ENCODE data around the gene DCBLD2. TPM values are rescaled to one million over a fixed set of nuclear protein-coding genes. Genes with fewer than 3 reads are reported as not detected.

The DCBLD2 gene
- total RNA-seq, 1 experiment from 2014 or later = 112 TPM

DNA sequence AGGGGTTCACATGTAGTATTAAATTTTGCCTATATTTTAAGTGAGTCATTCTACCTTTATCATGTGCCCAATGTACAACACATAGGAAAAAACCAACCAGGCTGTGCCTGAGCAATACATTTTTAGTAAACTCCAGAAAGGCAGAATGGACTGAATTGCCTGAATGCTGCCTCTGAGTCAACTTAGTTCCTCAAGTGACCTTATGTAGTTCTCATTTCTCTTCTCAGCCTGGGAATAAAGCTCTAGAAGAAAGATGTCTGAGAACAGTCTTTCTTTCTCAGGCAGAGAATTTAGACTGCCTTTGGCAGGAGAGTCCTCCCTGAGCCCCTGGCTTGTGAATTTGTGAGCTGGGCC lies 125.4 kb downstream of the DCBLD2 start:
- Histone ChIP-seq H3K4me3 (no peak overlapping the region), H3K27me3 (ENCODE audit: insufficient read depth, low read depth) (no peaks in the 10 kb centered on the region), H2AFZ (no peak overlapping the region), H3F3A (ENCODE audit: insufficient read depth, low read depth) (no peaks in the 10 kb centered on the region), H3K4me2 (no peak overlapping the region), H3K9me2 (ENCODE audit: insufficient read depth) (no peaks in the 10 kb centered on the region), H3K9me3 (ENCODE audit: insufficient read depth, low read depth) (no peaks in the 10 kb centered on the region), H3K27ac (no peak overlapping the region), H3K4me1 (replicated peaks; ENCODE audit: insufficient read depth) (no peaks in the 10 kb centered on the region), H4K20me1 (ENCODE audit: insufficient read depth) (no peaks in the 10 kb centered on the region), H3K36me3 (ENCODE audit: low read depth) (no peaks in the 10 kb centered on the region), H3K79me2 (ENCODE audit: low read depth) (no peaks in the 10 kb centered on the region)
- BruUV-seq (replicated peaks) = no TSS peak
- POLR2A ChIA-PET (ENCODE audit: unreplicated experiment) = no interaction called here
- no peak for TF ChIP-seq EZH2 (IDR thresholded peaks at IDR 0.05; ENCODE audit: low read depth)
- TF ChIP-seq, protein P1, sequence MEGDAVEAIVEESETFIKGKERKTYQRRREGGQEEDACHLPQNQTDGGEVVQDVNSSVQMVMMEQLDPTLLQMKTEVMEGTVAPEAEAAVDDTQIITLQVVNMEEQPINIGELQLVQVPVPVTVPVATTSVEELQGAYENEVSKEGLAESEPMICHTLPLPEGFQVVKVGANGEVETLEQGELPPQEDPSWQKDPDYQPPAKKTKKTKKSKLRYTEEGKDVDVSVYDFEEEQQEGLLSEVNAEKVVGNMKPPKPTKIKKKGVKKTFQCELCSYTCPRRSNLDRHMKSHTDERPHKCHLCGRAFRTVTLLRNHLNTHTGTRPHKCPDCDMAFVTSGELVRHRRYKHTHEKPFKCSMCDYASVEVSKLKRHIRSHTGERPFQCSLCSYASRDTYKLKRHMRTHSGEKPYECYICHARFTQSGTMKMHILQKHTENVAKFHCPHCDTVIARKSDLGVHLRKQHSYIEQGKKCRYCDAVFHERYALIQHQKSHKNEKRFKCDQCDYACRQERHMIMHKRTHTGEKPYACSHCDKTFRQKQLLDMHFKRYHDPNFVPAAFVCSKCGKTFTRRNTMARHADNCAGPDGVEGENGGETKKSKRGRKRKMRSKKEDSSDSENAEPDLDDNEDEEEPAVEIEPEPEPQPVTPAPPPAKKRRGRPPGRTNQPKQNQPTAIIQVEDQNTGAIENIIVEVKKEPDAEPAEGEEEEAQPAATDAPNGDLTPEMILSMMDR (conservative IDR thresholded peaks at IDR 0.05) = no peak
- DNase-seq = no peak
- CTCF ChIA-PET = no interaction called here
- intact Hi-C loops (cut with micrococcal nuclease; ENCODE audit: unreplicated experiment) = no loop called here

GRCh38 chr3:98775459-98776139 lies 125.9 kb downstream of the DCBLD2 start:
- H2AFZ ChIP-seq = no peak overlapping the region
- no peak overlapping the region for H3K4me2 ChIP-seq
- H4K20me1 ChIP-seq (ENCODE audit: insufficient read depth) = no peaks in the 10 kb centered on the region
- no peaks in the 10 kb centered on the region for H3K36me3 ChIP-seq (ENCODE audit: low read depth)
- no TSS peak for BruUV-seq (replicated peaks)
- no peaks in the 10 kb centered on the region for H3K4me1 ChIP-seq (replicated peaks; ENCODE audit: insufficient read depth)
- DNase-seq = no peak
- POLR2A ChIA-PET (ENCODE audit: unreplicated experiment) = no interaction called here
- CTCF ChIA-PET = no interaction called here
- H3K9me3 ChIP-seq (ENCODE audit: insufficient read depth, low read depth) = no peaks in the 10 kb centered on the region
- no peak overlapping the region for H3K4me3 ChIP-seq
- no peaks in the 10 kb centered on the region for H3K79me2 ChIP-seq (ENCODE audit: low read depth)
- no peaks in the 10 kb centered on the region for H3F3A ChIP-seq (ENCODE audit: insufficient read depth, low read depth)
- intact Hi-C loops (cut with micrococcal nuclease; ENCODE audit: unreplicated experiment) = no loop called here
- no peak overlapping the region for H3K27ac ChIP-seq
- no peaks in the 10 kb centered on the region for H3K27me3 ChIP-seq (ENCODE audit: insufficient read depth, low read depth)
- no peaks in the 10 kb centered on the region for H3K9me2 ChIP-seq (ENCODE audit: insufficient read depth)
- TF ChIP-seq, protein P1 (conservative IDR thresholded peaks at IDR 0.05) = no peak
- no peak for TF ChIP-seq EZH2 (IDR thresholded peaks at IDR 0.05; ENCODE audit: low read depth)

- Histone ChIP-seq H2AFZ (no peak overlapping the region), H3F3A (ENCODE audit: insufficient read depth, low read depth) (no peaks in the 10 kb centered on the region), H3K4me3 (no peak overlapping the region), H3K4me1 (replicated peaks; ENCODE audit: insufficient read depth) (no peaks in the 10 kb centered on the region), H3K27ac (no peak overlapping the region), H3K9me3 (ENCODE audit: insufficient read depth, low read depth) (no peaks in the 10 kb centered on the region), H3K79me2 (ENCODE audit: low read depth) (no peaks in the 10 kb centered on the region), H3K4me2 (no peak overlapping the region), H3K9me2 (ENCODE audit: insufficient read depth) (no peaks in the 10 kb centered on the region), H4K20me1 (ENCODE audit: insufficient read depth) (no peaks in the 10 kb centered on the region), H3K27me3 (ENCODE audit: insufficient read depth, low read depth) (no peaks in the 10 kb centered on the region), H3K36me3 (ENCODE audit: low read depth) (no peaks in the 10 kb centered on the region)
- POLR2A ChIA-PET (ENCODE audit: unreplicated experiment) = no interaction called here
- no peak for DNase-seq
- BruUV-seq (replicated peaks) = no TSS peak
- no peak for TF ChIP-seq EZH2 (IDR thresholded peaks at IDR 0.05; ENCODE audit: low read depth)
- TF ChIP-seq, protein P1 (conservative IDR thresholded peaks at IDR 0.05) = no peak
- intact Hi-C loops (cut with micrococcal nuclease; ENCODE audit: unreplicated experiment) = no loop called here
- CTCF ChIA-PET = no interaction called here
These were observed 129.5 kb downstream of the DCBLD2 start for GRCh38 chr3:98772022-98772421.
